Left lobe of liver (tissue), 2 donors: ENCODE results near the gene BOD1L2. TPM values are rescaled to one million over a fixed set of nuclear protein-coding genes. Genes with fewer than 3 reads are reported as not detected.
A peak's percentile ranks its signal among the peaks of the same experiment; 100 is the strongest.

Source experiments
- ATAC-seq: fragments of 200-7000 bp; cut with Tn5 transposase; one replicate; pipeline ENCODE4 v1.9.1; 2020; ENCODE audit warnings: mild to moderate bottlenecking, moderate library complexity
- DNase-seq: peaks from one replicate; pipeline ENCODE4 v3.0.0-alpha.2; 2020; ENCODE audit warnings: low spot score
- total RNA-seq: library from RNA; stranded (reverse); gene quantifications from one replicate; pipeline ENCODE4 v1.2.1, GENCODE V29; 2021
- donor health status: DM: no; HTN: no; CAD: no; lungs with moderate emphysema.
- donor health status: DM: no; HTN: yes; CAD: no.

BOD1L2 gene
- total RNA-seq, 1 donor from 2014 or later, result not detected

GRCh38 chr18:57149531-57149930 is 2.6 kb downstream of the BOD1L2 start:
- DNase-seq (no peak), ATAC-seq (no peak)

GRCh38 chr18:57150081-57150480 is 3.2 kb downstream of the BOD1L2 start:
- ATAC-seq (no peak), DNase-seq (no peak)

- no peak for ATAC-seq
- DNase-seq, result no peak
Observed at GRCh38 chr18:57150828-57151227, 3.9 kb downstream of the BOD1L2 start.

- DNase-seq, result no peak
- ATAC-seq, result no peak
Observed at GRCh38 chr18:57154191-57154830, 7.4 kb downstream of the BOD1L2 start.

- DNase-seq, result no peak
- ATAC-seq, result no peak
Observed at GRCh38 chr18:57164401-57164800, 17.5 kb downstream of the BOD1L2 start.

GRCh38 chr18:57167617-57168308 is 20.9 kb downstream of the BOD1L2 start:
- DNase-seq (no peak), ATAC-seq (no peak)

GRCh38 chr18:57171026-57171425 is 24.1 kb downstream of the BOD1L2 start:
- DNase-seq (no peak), ATAC-seq (no peak)

GRCh38 chr18:57175532-57175931 is 28.6 kb downstream of the BOD1L2 start:
- DNase-seq (no peak), ATAC-seq (peak; percentile 55)

- DNase-seq, result no peak
- ATAC-seq, result no peak
Observed at GRCh38 chr18:57185434-57185833, 38.5 kb downstream of the BOD1L2 start.

- no peak for ATAC-seq
- DNase-seq, result no peak
Observed at GRCh38 chr18:57188851-57189557, 42.1 kb downstream of the BOD1L2 start.

GRCh38 chr18:57190026-57190425 is 43.1 kb downstream of the BOD1L2 start:
- ATAC-seq (no peak), DNase-seq (no peak)

GRCh38 chr18:57194070-57194469 is 47.2 kb downstream of the BOD1L2 start:
- DNase-seq (no peak), ATAC-seq (peak; percentile 71)

GRCh38 chr18:57194622-57195021 is 47.7 kb downstream of the BOD1L2 start:
- ATAC-seq, result peak; percentile 85
- DNase-seq, result no peak

GRCh38 chr18:57195341-57195740 is 48.5 kb downstream of the BOD1L2 start:
- DNase-seq (no peak), ATAC-seq (no peak)

GRCh38 chr18:57197261-57197660 is 50.4 kb downstream of the BOD1L2 start:
- DNase-seq (no peak), ATAC-seq (peak; percentile 41)

- DNase-seq (no peak), ATAC-seq (no peak)
Observed at GRCh38 chr18:57198073-57198472, 51.2 kb downstream of the BOD1L2 start.

Other genes starting within 250 kb of the BOD1L2 start
- not detected for gene ST8SIA3, start 205.5 kb downstream of the BOD1L2 start, total RNA-seq